BJ (cell line): Measurements from ENCODE around the gene COMMD4. TPM values are rescaled to one million over a fixed set of nuclear protein-coding genes. Genes with fewer than 3 reads are reported as not detected.

Experiments
- CTCF ChIA-PET: fragments of 350-600 bp; formaldehyde crosslinking; extraction: SDS; loops from one replicate; lab custom pipeline; 2021; ENCODE audit warnings: antibody characterized with exemption, inconsistent platforms; lab: Yijun Ruan, JAX
- POLR2A ChIA-PET: fragments of 300-600 bp; sonication (Branson Sonifier 250); formaldehyde crosslinking; extraction: SDS; loops from one replicate; lab custom pipeline; 2021; ENCODE audit warnings: antibody characterized with exemption; lab: Charles Lee
- DNase-seq: peaks from one replicate; pipeline ENCODE4 v3.0.0-alpha.2; 2011; ENCODE audit warnings: low read depth
- H3K27me3 ChIP-seq: 2 replicates; pipeline ENCODE4 v1.6.0; 2011; ENCODE audit warnings: low read length; ENCODE audit not compliant: control insufficient read depth, insufficient read depth
- H3K36me3 ChIP-seq: 2 replicates; pipeline ENCODE4 v1.5.1; 2011; ENCODE audit warnings: low read length; ENCODE audit not compliant: control insufficient read depth, insufficient read depth
- H3K4me3 ChIP-seq: 2 replicates; pipeline ENCODE4 v1.5.1; 2011; ENCODE audit warnings: low read depth, mild to moderate bottlenecking, control low read depth, low read length
- polyA plus RNA-seq: library from polyadenylated mRNA; depleted of rRNA; stranded (reverse); fragments of >200 nt; gene quantifications from 2 replicates; pipeline ENCODE4 v1.2.3, GENCODE V29; 2011
- TF ChIP-seq, protein P1 (sequence below): IDR thresholded peaks from 2 replicates; pipeline ENCODE4 v1.5.1; 2011; ENCODE audit warnings: low read depth, mild to moderate bottlenecking, control low read depth, inconsistent platforms, low read length, moderate library complexity; ENCODE audit not compliant: insufficient read depth

Gene COMMD4
- polyA plus RNA-seq, 1 experiment: 142 TPM

DNA sequence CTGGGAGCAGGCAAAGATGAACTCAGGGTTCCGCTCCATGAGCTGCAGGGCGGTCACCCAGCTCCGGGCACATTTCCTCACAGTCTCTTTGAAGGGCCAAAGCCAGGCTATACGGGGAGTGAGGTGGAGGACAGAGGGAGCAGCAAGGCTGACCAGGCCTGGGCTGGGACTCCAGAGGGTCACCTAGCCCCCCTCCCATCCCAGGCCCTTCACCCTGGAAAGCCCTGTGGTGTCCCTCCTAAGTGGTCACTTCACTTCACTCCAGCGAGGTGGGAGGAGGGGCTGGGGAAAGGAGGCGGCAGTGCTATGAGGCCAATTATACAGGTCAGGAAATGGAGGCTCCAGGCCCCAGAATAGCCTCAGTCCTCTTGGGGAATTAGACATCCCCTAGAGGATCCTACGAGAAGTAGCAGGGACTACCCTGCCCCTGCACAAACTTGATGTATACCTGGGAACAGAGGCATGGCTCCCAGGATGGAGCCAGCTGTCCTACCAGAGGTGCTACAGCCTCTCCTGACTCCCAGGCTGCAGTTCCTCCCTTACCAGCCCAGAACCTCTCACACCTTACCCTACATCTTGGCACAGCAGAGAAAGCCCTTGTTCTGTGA is 26.9 kb downstream of the COMMD4 start:
- ChIA-PET POLR2A (no interaction called here), CTCF (no interaction called here)
- Histone ChIP-seq H3K4me3 (no peak overlapping the region), H3K27me3 (no peaks in the 10 kb centered on the region), H3K36me3 (peaks cover 46% of the 10 kb centered on the region)
- DNase-seq: no peak
- TF ChIP-seq, protein P1, sequence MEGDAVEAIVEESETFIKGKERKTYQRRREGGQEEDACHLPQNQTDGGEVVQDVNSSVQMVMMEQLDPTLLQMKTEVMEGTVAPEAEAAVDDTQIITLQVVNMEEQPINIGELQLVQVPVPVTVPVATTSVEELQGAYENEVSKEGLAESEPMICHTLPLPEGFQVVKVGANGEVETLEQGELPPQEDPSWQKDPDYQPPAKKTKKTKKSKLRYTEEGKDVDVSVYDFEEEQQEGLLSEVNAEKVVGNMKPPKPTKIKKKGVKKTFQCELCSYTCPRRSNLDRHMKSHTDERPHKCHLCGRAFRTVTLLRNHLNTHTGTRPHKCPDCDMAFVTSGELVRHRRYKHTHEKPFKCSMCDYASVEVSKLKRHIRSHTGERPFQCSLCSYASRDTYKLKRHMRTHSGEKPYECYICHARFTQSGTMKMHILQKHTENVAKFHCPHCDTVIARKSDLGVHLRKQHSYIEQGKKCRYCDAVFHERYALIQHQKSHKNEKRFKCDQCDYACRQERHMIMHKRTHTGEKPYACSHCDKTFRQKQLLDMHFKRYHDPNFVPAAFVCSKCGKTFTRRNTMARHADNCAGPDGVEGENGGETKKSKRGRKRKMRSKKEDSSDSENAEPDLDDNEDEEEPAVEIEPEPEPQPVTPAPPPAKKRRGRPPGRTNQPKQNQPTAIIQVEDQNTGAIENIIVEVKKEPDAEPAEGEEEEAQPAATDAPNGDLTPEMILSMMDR: no peak

DNA sequence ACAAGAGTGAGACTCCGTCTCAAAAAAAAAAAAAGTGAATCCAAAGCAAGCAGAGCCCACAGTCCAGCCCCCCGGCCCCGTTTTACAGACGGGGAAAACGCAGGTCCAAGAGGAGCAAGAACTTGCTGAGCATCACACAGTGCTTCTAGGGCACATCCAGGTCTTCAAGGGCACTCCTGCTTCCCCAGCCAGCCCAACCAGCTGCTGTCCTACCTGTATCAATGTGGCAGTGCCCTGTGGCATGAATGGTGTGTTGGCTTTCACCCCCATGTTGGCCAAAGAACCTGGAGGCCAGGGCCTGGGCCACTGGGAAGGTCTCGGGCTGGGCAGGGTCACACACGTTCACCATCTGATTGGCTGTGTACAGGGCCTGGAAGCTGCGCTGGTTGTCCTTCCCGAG is 27.9 kb downstream of the COMMD4 start:
- no peak for DNase-seq
- CTCF ChIA-PET: no interaction called here
- Histone ChIP-seq H3K36me3 (peaks cover 38% of the 10 kb centered on the region), H3K4me3 (no peak overlapping the region), H3K27me3 (no peaks in the 10 kb centered on the region)
- POLR2A ChIA-PET: interaction anchor here (0.5 kb wide), 1 partner anchor 12 kb away, joined by 5 read pairs; no protein-coding TSS in a partner anchor
- TF ChIP-seq, protein P1: no peak

DNA sequence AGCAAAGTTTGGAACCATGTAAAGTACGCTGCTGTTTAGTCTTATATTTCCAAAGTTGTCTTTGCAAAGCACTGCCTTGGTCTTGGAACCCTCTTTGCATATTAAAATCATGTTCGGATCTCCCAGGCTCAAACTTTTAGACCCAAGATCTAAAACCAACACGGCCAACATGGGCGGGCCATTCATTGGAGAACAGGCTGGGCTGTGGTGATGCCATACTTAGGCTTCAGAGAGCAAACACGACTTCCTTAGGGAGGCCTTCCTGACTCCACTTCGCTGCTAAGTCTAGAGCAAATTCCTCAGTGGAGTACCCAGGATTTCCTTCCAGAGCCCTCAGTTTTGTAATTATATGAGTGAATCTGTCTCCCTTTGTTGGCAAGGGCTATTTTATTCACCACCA is 29.0 kb downstream of the COMMD4 start:
- POLR2A ChIA-PET: no interaction called here
- no peak overlapping the region for H3K4me3 ChIP-seq
- no peak for DNase-seq
- CTCF ChIA-PET: no interaction called here
- TF ChIP-seq, protein P1: no peak
- peaks cover 33% of the 10 kb centered on the region for H3K36me3 ChIP-seq
- H3K27me3 ChIP-seq: no peaks in the 10 kb centered on the region

DNA sequence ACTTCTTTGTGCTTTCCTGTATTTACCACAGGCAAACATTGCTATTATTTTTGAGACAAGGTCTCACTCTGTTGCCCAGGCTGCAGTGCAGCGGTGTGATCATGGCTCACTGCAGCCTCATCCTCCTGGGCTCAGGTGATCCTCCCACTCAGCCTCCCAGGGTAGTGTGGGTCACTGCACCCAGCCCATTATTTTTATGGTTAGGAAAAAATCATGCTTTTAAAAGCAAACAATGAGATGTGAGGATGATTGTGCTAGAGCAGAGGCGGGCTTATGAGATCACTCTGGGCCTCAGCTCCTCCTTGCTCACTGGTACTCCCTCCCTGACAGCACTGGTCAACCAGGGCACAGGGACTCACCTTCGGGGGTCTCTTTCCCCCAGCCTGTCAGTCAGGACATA is 30.3 kb downstream of the COMMD4 start:
- Histone ChIP-seq H3K36me3 (peaks cover 25% of the 10 kb centered on the region), H3K27me3 (no peaks in the 10 kb centered on the region), H3K4me3 (no peak overlapping the region)
- TF ChIP-seq, protein P1: no peak
- POLR2A ChIA-PET: no interaction called here
- CTCF ChIA-PET: interaction anchor here (1.0 kb wide), 1 partner anchor 255 kb away, joined by 3 read pairs; no protein-coding TSS in a partner anchor
- DNase-seq: no peak

DNA sequence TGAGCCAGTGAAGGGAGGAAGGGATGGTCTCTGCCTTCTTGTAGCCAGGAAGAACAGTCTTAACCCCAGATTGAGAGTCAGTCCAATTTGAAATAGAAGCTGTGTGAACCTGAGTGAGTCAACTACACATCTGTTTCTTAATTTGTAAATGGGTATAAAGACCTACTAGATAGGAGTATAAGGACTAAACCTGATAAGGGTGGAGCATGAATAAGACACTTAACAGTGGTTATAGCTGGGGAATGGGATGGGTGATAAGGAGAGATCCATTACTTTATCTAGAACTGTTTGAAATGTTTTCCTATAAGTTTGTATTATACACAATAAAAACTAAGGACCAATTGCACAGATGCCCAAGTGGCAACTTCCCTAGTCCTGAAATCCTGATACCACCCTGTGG is 31.1 kb downstream of the COMMD4 start:
- CTCF ChIA-PET: interaction anchor here (1.3 to 3.3 kb wide), 11 partner anchors 10 to 435 kb away, joined by 3 to 19 read pairs (median 6); partner anchors contain the start of genes IMP3 and NEIL1
- H3K4me3 ChIP-seq: no peak overlapping the region
- TF ChIP-seq, protein P1: no peak
- H3K36me3 ChIP-seq: peaks cover 27% of the 10 kb centered on the region
- no peaks in the 10 kb centered on the region for H3K27me3 ChIP-seq
- no peak for DNase-seq
- POLR2A ChIA-PET: interaction anchor here (0.6 to 0.9 kb wide), 2 partner anchors 11 to 83 kb away, joined by 4 to 6 read pairs; no protein-coding TSS in a partner anchor
